GM12801 (cell line): ENCODE results near the gene ITGB7.

Experiments
- TF ChIP-seq, protein P1 (sequence below): IDR thresholded peaks from one replicate; pipeline ENCODE4 v1.5.1; 2011; ENCODE audit warnings: control low read depth; ENCODE audit not compliant: insufficient read length; ENCODE audit errors: extremely low read depth

Gene ITGB7

GRCh38 chr12:53205747-53206419, 1.2 kb downstream of the ITGB7 start:
- TF ChIP-seq, protein P1, sequence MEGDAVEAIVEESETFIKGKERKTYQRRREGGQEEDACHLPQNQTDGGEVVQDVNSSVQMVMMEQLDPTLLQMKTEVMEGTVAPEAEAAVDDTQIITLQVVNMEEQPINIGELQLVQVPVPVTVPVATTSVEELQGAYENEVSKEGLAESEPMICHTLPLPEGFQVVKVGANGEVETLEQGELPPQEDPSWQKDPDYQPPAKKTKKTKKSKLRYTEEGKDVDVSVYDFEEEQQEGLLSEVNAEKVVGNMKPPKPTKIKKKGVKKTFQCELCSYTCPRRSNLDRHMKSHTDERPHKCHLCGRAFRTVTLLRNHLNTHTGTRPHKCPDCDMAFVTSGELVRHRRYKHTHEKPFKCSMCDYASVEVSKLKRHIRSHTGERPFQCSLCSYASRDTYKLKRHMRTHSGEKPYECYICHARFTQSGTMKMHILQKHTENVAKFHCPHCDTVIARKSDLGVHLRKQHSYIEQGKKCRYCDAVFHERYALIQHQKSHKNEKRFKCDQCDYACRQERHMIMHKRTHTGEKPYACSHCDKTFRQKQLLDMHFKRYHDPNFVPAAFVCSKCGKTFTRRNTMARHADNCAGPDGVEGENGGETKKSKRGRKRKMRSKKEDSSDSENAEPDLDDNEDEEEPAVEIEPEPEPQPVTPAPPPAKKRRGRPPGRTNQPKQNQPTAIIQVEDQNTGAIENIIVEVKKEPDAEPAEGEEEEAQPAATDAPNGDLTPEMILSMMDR, result no peak

DNA sequence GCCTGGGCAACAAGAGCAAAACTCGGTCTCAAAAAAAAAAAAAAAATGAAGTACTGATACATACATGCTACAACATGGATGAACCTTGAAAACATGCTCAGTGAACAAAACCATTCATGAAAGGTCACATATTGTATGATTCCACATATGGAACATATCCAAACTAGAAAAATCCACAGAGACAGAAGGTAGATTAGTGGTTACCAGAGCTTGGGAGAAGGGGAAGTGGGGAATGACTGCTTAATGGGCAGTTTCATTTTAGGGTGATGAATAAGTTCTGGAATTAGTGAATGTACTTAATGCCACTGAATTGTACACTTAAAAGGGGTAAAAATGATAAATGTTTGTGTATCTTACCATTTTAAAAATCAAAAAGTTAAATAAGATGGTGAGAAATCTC, 2.7 kb downstream of the ITGB7 start:
- TF ChIP-seq, protein P1, result no peak

DNA sequence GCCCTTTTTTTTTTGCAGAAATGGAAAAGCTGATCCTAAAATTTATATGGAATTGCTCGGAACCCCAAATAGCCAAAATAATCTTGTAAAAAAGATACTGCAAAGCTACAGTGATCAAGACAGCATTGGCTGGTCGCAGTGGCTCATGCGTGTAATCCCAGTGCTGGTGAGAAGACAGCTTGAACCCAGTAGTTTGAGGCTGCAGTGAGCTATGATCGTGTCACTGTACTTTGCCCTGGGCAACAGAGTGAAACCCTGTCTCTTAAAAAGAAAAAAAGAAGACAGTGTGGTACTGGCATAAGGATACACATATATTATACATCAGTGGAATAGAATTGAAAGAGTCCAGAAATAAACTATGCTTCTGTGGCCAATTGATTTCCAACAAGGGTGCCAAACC, 5.4 kb downstream of the ITGB7 start:
- TF ChIP-seq, protein P1, result no peak

GRCh38 chr12:53201177-53201541, 5.9 kb downstream of the ITGB7 start:
- TF ChIP-seq, protein P1, result no peak

- TF ChIP-seq, protein P1, result no peak
Measured at GRCh38 chr12:53200458-53201176, 6.4 kb downstream of the ITGB7 start.

GRCh38 chr12:53200107-53200457, 7.0 kb downstream of the ITGB7 start:
- TF ChIP-seq, protein P1, result no peak

- TF ChIP-seq, protein P1, result no peak
Measured at GRCh38 chr12:53199700-53200099, 7.4 kb downstream of the ITGB7 start.
